ENCODE data around the gene SHANK1.

Gene SHANK1

DNA sequence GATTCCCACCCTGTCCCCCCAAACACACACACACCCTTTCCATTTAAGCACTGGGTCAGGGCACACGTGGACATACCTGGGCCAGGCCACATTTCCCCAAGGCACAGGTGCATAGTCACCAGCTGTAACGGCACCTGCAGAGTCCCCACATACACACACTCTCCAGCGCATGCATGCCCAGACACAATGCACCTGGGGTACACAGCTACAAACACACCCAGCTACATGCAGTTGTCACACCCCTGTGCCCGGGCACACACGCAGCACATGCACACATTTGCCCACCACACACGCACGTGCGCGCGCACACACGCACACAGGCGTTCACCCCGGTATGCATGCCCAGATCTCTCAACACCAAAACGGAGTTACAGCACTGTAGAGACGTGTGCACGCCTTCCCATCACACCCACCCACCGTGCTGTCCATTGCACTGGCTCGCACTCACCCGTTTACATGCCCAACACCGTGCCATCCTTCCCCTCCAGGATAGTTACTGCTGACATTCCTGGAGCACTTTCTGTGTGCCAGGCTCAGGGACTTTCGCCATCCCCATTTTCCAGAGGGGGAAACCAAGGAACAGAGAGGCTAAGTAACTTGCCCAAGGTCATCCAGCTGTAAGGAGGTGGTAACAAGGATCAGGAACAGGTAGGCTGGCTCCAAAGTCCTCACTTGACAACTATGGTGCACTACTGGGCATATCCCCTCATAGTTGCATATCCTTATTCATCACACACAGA, 749 bp upstream of the SHANK1 start:
- TF ChIP-seq, protein P1, sequence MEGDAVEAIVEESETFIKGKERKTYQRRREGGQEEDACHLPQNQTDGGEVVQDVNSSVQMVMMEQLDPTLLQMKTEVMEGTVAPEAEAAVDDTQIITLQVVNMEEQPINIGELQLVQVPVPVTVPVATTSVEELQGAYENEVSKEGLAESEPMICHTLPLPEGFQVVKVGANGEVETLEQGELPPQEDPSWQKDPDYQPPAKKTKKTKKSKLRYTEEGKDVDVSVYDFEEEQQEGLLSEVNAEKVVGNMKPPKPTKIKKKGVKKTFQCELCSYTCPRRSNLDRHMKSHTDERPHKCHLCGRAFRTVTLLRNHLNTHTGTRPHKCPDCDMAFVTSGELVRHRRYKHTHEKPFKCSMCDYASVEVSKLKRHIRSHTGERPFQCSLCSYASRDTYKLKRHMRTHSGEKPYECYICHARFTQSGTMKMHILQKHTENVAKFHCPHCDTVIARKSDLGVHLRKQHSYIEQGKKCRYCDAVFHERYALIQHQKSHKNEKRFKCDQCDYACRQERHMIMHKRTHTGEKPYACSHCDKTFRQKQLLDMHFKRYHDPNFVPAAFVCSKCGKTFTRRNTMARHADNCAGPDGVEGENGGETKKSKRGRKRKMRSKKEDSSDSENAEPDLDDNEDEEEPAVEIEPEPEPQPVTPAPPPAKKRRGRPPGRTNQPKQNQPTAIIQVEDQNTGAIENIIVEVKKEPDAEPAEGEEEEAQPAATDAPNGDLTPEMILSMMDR (IDR thresholded peaks at IDR 0.05; ENCODE audit: low read depth, low read length, missing control alignments): no peak
- no peak for DNase-seq
- Histone ChIP-seq H3K27me3 (replicated peaks) (no peaks in the 10 kb centered on the region), H3K4me3 (ENCODE audit: low read depth, low read length) (no peak overlapping the region), H3K36me3 (replicated peaks) (no peaks in the 10 kb centered on the region), H3K27ac (no peak overlapping the region)
- in situ Hi-C loops (cut with HindIII; ENCODE audit: low pct_ligation_motif_present, low sequenced_read_pairs): no loop called here

DNA sequence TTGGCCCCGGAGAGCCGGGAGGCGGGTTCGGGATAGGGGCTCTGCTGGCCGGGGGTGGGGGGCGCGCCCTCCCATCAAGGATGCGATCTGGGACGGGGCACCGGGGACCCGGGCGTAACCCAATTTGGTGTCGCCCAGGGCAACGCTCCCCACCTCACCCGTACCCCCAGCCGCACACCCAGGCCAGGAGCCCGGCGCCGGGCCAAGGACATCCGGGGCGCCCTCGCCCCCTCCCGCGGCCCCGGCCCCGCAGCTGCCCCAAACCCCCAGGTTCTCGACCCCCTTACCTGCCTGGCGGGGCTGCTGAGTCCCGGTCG, 525 bp downstream of the SHANK1 start:
- in situ Hi-C loops (cut with HindIII; ENCODE audit: low pct_ligation_motif_present, low sequenced_read_pairs): no loop called here
- Histone ChIP-seq H3K36me3 (replicated peaks) (no peaks in the 10 kb centered on the region), H3K27ac (no peak overlapping the region), H3K4me3 (ENCODE audit: low read depth, low read length) (peak overlapping the region; percentile 30), H3K27me3 (replicated peaks) (no peaks in the 10 kb centered on the region)
- DNase-seq: no peak
- TF ChIP-seq, protein P1 (IDR thresholded peaks at IDR 0.05; ENCODE audit: low read depth, low read length, missing control alignments): no peak

DNA sequence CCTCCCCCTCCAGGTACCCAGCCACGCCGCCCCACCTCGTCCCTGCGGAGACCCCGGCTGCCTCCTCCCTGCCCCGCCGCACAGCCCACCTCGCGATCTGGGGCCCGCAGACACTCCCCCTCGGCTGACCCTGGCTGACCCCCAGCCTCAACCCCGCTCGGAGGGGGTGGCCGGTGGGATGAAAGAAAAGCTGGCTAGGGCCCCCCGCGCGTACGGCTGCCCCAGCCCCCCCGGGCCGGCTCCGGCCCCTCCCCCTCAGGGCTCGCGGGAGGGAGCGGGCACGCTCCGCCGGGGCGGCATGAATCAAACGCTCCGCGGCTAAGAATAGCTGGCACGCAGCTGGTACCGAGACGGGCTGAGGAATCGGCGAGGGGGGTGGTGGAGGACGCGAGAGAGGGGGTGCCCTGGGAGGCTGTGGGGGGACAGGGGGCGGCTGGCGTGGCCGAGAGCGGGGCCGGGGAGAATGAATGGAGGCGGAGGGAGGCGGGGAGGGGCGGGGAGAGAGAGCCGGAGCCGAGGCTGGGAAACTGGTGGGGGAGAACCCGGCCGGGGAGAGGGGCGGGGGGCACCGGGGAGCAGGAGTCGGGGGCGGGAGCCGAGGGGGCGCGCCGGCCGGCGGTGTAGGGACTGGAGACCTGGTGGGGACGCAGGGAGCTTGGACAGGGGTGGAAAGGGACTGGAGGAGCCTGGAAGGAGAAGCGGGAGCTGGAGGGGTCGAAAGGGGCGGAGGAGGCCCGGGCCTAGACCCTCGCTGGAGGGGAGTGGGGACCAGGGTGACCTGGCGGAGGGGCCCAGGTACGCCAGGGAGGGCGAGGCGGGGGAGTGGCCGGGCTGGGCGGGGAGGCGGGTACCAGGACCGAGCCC, 1.1 kb downstream of the SHANK1 start:
- H3K27me3 ChIP-seq (replicated peaks): no peaks in the 10 kb centered on the region
- in situ Hi-C loops (cut with HindIII; ENCODE audit: low pct_ligation_motif_present, low sequenced_read_pairs): no loop called here
- no peak overlapping the region for H3K27ac ChIP-seq
- H3K36me3 ChIP-seq (replicated peaks): no peaks in the 10 kb centered on the region
- TF ChIP-seq, protein P1 (IDR thresholded peaks at IDR 0.05; ENCODE audit: low read depth, low read length, missing control alignments): no peak
- H3K4me3 ChIP-seq (ENCODE audit: low read depth, low read length): peak overlapping the region; percentile 30
- no peak for DNase-seq

DNA sequence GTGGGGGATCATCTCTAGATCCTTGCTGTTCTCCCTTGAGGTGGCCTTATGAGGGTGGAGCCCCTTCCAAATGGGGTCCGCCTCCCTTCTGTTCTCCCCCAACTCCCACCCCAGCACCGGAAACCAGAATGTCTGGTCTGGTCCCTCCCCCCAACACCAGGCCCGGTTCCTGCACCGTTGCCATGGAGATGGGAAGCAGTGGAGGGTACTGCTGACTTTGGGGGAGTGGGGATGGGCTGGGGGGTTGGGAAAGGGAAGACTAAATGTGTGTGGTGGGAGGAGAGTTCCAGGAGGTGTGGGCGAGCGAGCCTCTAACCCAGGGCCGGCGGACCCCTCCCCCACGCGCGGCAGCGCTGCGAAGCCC, 1.7 kb downstream of the SHANK1 start:
- TF ChIP-seq, protein P1 (IDR thresholded peaks at IDR 0.05; ENCODE audit: low read depth, low read length, missing control alignments): no peak
- H3K36me3 ChIP-seq (replicated peaks): no peaks in the 10 kb centered on the region
- H3K27ac ChIP-seq: no peak overlapping the region
- in situ Hi-C loops (cut with HindIII; ENCODE audit: low pct_ligation_motif_present, low sequenced_read_pairs): no loop called here
- no peaks in the 10 kb centered on the region for H3K27me3 ChIP-seq (replicated peaks)
- no peak overlapping the region for H3K4me3 ChIP-seq (ENCODE audit: low read depth, low read length)
- no peak for DNase-seq

DNA sequence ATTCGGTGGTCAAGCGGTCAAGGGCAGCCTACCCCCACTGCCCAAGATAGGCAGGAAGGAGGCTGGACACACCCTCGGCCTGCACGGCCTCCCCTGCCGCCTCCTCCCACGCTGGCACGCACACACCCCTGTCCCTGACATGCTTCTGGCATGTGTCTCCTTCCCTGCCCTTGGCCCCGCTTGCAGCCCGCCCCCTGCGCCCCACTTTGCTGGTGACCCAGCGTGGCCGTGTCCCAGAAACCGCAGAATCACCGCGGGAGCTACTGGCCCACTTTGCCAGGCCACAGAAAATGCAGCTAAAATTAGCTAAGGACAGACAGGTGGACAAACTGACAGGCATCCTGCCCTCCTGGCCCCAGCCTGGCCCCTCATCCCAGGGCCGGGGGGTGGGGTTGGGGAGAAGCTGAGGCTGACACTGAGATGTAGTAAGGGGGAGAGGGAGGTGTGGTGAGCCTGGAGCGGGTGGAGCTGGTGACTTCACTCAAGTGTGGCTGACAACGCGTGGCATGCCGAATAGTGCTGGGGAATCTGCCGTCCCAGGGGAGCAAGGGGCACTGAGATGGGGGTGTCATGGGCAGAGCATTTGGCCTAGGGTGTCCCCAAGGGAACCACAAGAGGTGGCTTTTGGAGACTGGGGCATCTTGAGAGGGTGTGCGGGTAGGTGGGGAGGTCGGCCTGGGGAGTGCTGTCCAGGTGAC, 2.4 kb downstream of the SHANK1 start:
- TF ChIP-seq, protein P1 (IDR thresholded peaks at IDR 0.05; ENCODE audit: low read depth, low read length, missing control alignments): no peak
- H3K36me3 ChIP-seq (replicated peaks): no peaks in the 10 kb centered on the region
- H3K27ac ChIP-seq: no peak overlapping the region
- in situ Hi-C loops (cut with HindIII; ENCODE audit: low pct_ligation_motif_present, low sequenced_read_pairs): no loop called here
- H3K27me3 ChIP-seq (replicated peaks): no peaks in the 10 kb centered on the region
- H3K4me3 ChIP-seq (ENCODE audit: low read depth, low read length): no peak overlapping the region
- no peak for DNase-seq

Measured in brain microvascular endothelial cell (primary cell).